ENCODE measurements around the gene NANOS2. TPM values are rescaled to one million over a fixed set of nuclear protein-coding genes. Genes with fewer than 3 reads are reported as not detected.

The NANOS2 gene
- total and polyA plus RNA-seq, 2 of the 13 experiments (the other 11 are each of a cell fraction or from before 2014, with no cell fraction given) = not detected

- TF ChIP-seq HNF4G (IDR thresholded peaks at IDR 0.05; ENCODE audit: borderline replicate concordance, low read depth, low read length) = peak; percentile 69; the same call in 1 of the 2 replicates
- TF ChIP-seq HNF4G (CRISPR knock-in tag; IDR thresholded peaks at IDR 0.05; ENCODE audit: borderline replicate concordance, low read depth) = no peak
- peak; percentile 48; the same call in 1 of the 2 replicates for TF ChIP-seq DRAP1 (CRISPR knock-in tag; IDR thresholded peaks at IDR 0.05)
- no peak for TF ChIP-seq ZBTB40 (IDR thresholded peaks at IDR 0.05)
- TF ChIP-seq ZBTB40 (CRISPR knock-in tag; IDR thresholded peaks at IDR 0.05) = no peak
- peak; percentile 82 for TF ChIP-seq ZNF687 (CRISPR knock-in tag; IDR thresholded peaks at IDR 0.05)
- TF ChIP-seq ZNF547 (CRISPR knock-in tag; IDR thresholded peaks at IDR 0.05) = no peak
- TF ChIP-seq TCF7L2 (IDR thresholded peaks at IDR 0.05; ENCODE audit: low read depth, low read length) = no peak
- TF ChIP-seq ZNF296 (CRISPR knock-in tag; conservative IDR thresholded peaks at IDR 0.05) = no peak
- TF ChIP-seq AKNA (CRISPR knock-in tag; IDR thresholded peaks at IDR 0.05; ENCODE audit: borderline replicate concordance) = no peak
- 0 out of 2 replicates have a peak, but pooled peaks have one; percentile 31 for TF ChIP-seq ARID2 (CRISPR knock-in tag; IDR thresholded peaks at IDR 0.05; ENCODE audit: borderline replicate concordance)
Observed at GRCh38 chr19:45895519-45895972, 19.0 kb downstream of the NANOS2 start (continued).

Measured in HepG2 (cell line).